ENCODE data around the gene NELFB.

The NELFB gene

GRCh38 chr9:137314561-137315560 is 59.7 kb downstream of the NELFB start:
- DNase-seq (ENCODE audit: low read depth): no peak

DNA sequence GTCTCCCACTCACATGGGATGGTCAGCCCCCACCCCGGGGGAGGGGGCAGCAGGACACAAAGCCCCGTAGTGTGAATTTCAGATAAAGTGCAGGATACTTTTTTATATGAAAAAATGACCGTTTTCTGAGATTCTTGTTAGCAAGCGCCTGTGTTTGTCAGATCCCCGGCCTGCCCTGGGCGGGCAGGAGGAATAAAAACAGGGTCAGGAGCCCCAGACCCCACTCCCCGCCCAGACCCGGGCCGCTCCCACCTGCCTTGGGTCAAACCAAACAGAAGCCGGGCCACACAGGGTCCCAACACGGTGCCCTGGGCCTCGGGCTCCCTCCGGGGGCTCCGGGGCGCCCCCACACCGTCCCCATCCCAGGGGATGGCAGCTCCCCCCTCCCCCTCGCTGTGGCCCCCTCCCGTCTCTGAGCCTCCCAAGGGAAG is 60.5 kb downstream of the NELFB start:
- DNase-seq (ENCODE audit: low read depth): no peak

DNA sequence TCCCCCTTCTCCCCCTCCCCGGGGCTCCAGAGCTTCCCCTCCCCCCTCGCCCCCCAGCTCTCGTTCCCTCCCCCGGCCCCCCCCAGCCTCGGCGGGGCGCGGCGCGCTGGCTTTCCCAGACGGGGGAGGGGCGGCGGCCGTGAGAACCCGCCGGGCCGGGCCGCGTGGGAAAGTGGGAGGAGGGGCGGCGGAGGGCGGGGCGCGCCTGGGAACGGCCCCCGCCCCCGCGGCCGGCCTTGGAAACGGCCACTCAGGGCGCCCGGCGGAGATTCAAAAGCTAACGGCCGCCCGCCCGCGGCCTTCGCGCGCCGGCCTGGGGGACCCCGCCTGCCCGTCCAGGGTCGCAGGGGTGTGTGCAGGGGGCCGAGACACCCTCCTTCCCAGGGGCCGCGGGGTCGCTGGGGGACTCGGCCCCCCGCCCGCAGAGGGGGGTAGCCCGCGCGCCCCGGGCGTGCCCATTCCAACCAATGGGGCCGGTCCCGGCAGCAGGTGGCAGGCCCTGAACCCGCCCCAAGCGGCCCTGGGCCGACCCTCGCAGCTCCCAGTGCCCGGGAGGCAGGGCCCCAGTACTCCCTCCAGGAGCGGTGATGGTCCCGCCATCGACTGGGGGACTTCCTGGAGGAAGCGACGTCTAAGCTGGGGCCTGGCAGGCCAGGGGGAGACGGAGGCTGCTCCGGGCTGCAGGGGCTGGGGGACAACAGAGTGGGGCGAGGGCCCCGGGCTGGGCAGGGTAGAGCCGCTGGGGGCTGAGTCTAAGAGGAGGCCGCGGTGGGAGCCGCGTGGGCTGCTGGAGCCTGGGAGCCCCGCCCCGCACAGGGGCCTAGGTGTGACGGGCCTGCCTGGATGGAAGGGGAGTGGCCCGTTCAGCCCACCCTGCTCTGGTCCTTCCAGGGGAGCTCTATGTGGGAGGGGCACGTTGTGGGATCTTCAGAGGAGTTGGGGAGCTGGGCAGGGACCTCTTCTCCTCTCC is 61.2 kb downstream of the NELFB start:
- DNase-seq (ENCODE audit: low read depth): no peak

DNA sequence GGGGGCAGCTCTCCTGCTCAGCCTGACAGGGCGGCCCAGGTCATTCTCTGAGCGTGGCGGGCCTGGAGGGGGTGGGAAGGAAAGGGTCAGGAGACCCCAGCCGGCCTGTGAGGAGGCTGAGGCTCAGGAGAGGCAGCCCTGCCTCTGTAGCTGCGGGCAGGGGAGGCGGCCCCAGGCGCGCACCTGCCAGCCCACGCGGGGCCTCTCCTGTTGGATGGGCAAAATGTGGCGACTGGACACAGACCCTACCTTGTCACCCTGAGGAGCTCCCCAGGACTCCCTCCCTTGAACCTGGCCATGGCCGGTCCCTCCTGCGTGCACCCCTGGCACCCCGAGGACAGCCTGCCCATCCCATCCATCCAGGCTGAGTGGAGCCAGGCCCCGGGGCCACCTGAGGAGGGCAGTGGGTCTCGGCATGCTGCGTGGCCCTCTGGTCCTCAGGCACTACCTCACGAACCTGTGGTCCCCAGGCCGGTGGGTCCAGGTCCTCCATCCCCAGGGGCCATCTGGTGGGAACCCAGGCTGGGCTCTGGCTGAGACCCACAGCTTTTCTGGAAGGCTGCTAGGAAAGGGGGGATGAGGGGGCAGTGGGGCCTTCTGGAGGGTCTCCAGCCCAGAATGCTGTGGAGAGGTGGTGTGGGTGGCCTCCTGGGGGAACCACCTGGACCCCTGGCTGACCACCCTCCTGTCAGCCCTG is 62.0 kb downstream of the NELFB start:
- DNase-seq (ENCODE audit: low read depth): no peak

GRCh38 chr9:137317718-137318511 is 62.8 kb downstream of the NELFB start:
- DNase-seq (ENCODE audit: low read depth): no peak

- DNase-seq (ENCODE audit: low read depth): no peak
Measured at GRCh38 chr9:137318602-137319001, 63.5 kb downstream of the NELFB start.

- no peak for DNase-seq (ENCODE audit: low read depth)
Measured at GRCh38 chr9:137319011-137319738, 64.0 kb downstream of the NELFB start.

GRCh38 chr9:137319739-137320551 is 64.8 kb downstream of the NELFB start:
- DNase-seq (ENCODE audit: low read depth): no peak

DNA sequence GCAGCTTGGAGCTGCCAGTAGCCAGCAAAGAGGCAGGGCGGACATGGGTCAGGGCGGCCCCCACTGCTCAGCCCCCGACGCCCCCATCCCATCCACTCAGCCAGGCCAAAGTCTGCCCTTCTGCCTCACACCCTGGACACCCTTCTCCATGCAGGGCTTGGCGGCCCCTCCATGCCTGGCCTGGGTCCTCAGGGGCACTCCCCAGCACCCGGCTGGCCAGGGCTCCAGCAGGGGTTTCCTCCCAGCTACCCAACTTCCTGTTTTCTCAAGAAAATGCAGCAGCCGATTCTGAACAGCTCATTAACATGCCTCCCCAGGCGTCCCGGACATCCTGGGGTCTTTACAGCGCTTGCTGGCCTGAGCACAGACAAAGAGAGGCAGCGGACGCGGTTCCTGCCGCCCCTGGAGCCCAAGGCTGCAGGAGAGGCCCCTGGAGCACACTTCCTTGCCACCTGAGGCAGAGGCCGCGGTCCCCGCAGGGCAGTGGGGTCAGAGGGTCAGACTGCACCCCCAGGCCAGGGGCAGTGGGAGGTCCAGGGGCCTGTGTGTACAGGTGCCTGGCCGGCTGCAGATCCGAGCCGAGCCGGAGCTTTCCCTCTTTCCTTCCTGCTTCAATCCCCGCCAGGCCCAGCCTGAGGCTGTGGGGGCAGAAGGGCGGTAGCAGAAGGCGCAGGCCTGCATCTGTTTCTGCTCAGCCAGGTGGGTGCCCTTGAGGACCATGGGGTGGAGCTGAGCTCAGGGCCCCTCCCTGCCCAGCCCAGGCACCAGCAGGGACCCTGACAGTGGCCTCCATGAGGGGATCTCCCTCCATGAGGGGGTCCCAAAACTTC is 65.6 kb downstream of the NELFB start:
- no peak for DNase-seq (ENCODE audit: low read depth)

DNA sequence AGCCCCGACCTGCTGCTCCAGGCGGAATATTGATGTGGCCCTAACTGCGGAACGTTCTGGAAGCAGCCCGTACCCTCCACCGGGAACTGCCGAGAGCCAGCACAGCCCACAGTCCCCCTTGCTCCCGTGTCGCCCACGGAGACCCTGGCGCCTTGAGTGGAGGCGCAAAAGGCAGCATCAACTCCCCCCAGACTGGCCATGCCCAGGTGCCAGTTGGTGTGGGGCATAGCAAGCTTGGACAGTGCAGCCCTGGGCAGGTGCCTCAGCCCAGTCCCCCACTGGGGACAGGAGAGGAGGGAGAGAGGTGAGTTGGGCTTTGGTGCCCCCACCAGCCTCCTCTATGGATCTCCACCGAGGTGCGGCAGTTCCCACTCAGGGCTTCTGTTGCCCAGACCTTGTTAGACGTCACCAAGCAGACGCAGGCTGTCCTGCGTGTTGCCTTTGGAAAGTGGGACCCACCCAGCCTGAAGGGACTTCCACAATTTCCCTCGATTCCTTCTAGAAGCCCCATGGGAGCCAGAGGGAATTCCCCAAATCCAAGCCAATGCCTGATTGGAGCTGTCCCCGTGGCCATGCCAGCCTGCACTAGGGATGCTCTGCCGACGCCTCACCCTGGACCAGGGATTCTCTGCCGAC is 66.7 kb downstream of the NELFB start:
- DNase-seq (ENCODE audit: low read depth): no peak

All from stimulated activated CD4-positive, alpha-beta T cell treated with anti-CD3 and anti-CD28 coated beads, Interleukin-2, amount 100 ng/mL, for 4 hours (primary cell).